Measurements from ENCODE around the gene RGS14.

DNA sequence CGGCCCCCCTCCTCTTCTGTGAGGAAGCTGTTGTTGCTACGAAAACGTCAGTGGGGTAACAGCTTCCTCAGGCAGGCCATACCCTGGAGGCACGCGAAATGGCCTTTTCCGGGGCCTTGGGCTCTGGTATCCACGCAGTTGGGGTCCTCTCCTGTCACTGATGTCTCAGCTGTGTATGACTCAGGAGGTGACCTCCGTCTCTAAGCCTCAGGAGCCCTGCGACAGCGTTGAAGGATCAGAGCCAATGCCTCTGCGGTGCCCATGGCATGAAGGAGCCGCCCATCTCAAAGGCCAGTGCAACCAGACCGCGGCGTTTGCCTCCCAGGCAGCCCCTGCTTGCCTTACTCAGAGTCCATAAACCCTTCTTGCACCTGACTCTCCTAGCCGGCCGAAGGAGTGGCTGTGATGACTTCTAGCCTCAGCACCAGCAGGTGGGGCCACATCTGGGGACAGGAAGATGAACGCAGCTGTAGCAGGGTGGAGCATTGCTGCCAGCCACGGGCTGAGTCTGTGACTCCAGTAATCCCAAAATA, 45.0 kb upstream of the RGS14 start:
- TF ChIP-seq ZFP30 (CRISPR knock-in tag; IDR thresholded peaks at IDR 0.05): no peak
- TF ChIP-seq PATZ1 (CRISPR knock-in tag; IDR thresholded peaks at IDR 0.05; ENCODE audit: borderline replicate concordance): no peak
- TF ChIP-seq PPARA (CRISPR knock-in tag; IDR thresholded peaks at IDR 0.05; ENCODE audit: borderline replicate concordance): no peak
- TF ChIP-seq CREB5 (CRISPR knock-in tag; IDR thresholded peaks at IDR 0.05; ENCODE audit: low read depth): no peak
- TF ChIP-seq RARB (CRISPR knock-in tag; IDR thresholded peaks at IDR 0.05): no peak
